ENCODE measurements around the gene IFT81. TPM values are rescaled to one million over a fixed set of nuclear protein-coding genes. Genes with fewer than 3 reads are reported as not detected.

IFT81 gene
- total and polyA plus RNA-seq, 5 experiments from 2014 or later = 0.45 to 2.5 (median 0.82) TPM

GRCh38 chr12:110262442-110263388 lies 138.6 kb downstream of the IFT81 start:
- Mint-ChIP-seq H3K4me3 (no peak overlapping the region), H3K4me1 (no peaks in the 10 kb centered on the region), H3K9me3 (no peaks in the 10 kb centered on the region), H3K27me3 (peaks cover 0 to 1% (median 0%) of the 10 kb centered on the region in 5 donors), H3K27ac (no peak overlapping the region), H3K36me3 (peaks cover 0 to 2% (median 0%) of the 10 kb centered on the region in 3 donors)
- DNase-seq (no peak), ATAC-seq (no peak)
- POLR2A ChIA-PET = no interaction called here

- Mint-ChIP-seq H3K4me1 (no peaks in the 10 kb centered on the region), H3K36me3 (no peaks in the 10 kb centered on the region), H3K9me3 (no peaks in the 10 kb centered on the region), H3K27ac (no peak overlapping the region), H3K4me3 (no peak overlapping the region), H3K27me3 (peaks cover 3 to 11% (median 7%) of the 10 kb centered on the region in 5 donors)
- POLR2A ChIA-PET = interaction anchor here (0.6 kb wide), 1 partner anchor 42 kb away, joined by 3 read pairs; no protein-coding TSS in a partner anchor
- DNase-seq (no peak), ATAC-seq (no peak)
Measured at GRCh38 chr12:110266381-110266960, 142.3 kb downstream of the IFT81 start.

- no peak overlapping the region for H3K27ac Mint-ChIP-seq
- no peaks in the 10 kb centered on the region for H3K36me3 Mint-ChIP-seq
- ATAC-seq (no peak), DNase-seq (no peak)
- peaks cover 3 to 11% (median 9%) of the 10 kb centered on the region in 5 donors for H3K27me3 Mint-ChIP-seq
- no peaks in the 10 kb centered on the region for H3K4me1 Mint-ChIP-seq
- POLR2A ChIA-PET = no interaction called here
- H3K4me3 Mint-ChIP-seq = no peak overlapping the region
- H3K9me3 Mint-ChIP-seq = no peaks in the 10 kb centered on the region
Measured at GRCh38 chr12:110266980-110267620, 142.9 kb downstream of the IFT81 start.

Other genes with a start within 250 kb of the IFT81 start
- gene GLTP, start 243.8 kb upstream of the IFT81 start, total RNA-seq = 10 to 100 TPM; 21.2 to 21.8 TPM
- gene GLTP, start 243.8 kb upstream of the IFT81 start, polyA plus RNA-seq = 10 to 100 TPM; 29.7 to 41.7 (median 41.1) TPM
- 10 to 100 TPM; 36.8 to 39.1 TPM for gene TCHP, start 224.1 kb upstream of the IFT81 start, total RNA-seq
- gene TCHP, start 224.1 kb upstream of the IFT81 start, polyA plus RNA-seq = 10 to 100 TPM in 1 of 3 donors, 1 to 10 TPM in 2; 6.7 to 11.1 (median 8.6) TPM
- 100 to 1,000 TPM in 1 of 2 experiments, 10 to 100 TPM in 1; 99.0 to 102 TPM for gene GIT2, start 128.0 kb upstream of the IFT81 start, total RNA-seq
- gene GIT2, start 128.0 kb upstream of the IFT81 start, polyA plus RNA-seq = 10 to 100 TPM; 54.9 to 67.4 (median 57.6) TPM
- 10 to 100 TPM; 56.8 to 61.7 TPM for gene ANKRD13A, start 124.9 kb upstream of the IFT81 start, total RNA-seq
- 10 to 100 TPM; 37.0 to 45.9 (median 40.1) TPM for gene ANKRD13A, start 124.9 kb upstream of the IFT81 start, polyA plus RNA-seq
- gene C12orf76, start 75.8 kb upstream of the IFT81 start, total RNA-seq = 10 to 100 TPM; 20.2 to 22.3 TPM
- 10 to 100 TPM; 15.6 to 19.2 (median 18.8) TPM for gene C12orf76, start 75.8 kb upstream of the IFT81 start, polyA plus RNA-seq
- 10 to 100 TPM; 69.3 to 75.6 TPM for gene ATP2A2, start 156.9 kb downstream of the IFT81 start, total RNA-seq
- 1 to 10 TPM; 1.7 to 2.0 (median 1.9) TPM for gene ATP2A2, start 156.9 kb downstream of the IFT81 start, polyA plus RNA-seq

Data from naive thymus-derived CD8-positive, alpha-beta T cell (primary cell).